RKO (cell line): Measurements from ENCODE around the gene HDDC3.

Experiments used
- DNase-seq: peaks from one replicate; pipeline ENCODE4 v3.0.0-alpha.2; 2016; ENCODE audit warnings: low spot score

HDDC3 gene

GRCh38 chr15:90891346-90891949 is 40.9 kb downstream of the HDDC3 start:
- DNase-seq: no peak

- no peak for DNase-seq
Observed at GRCh38 chr15:90890839-90891238, 41.5 kb downstream of the HDDC3 start.

- DNase-seq: no peak
Observed at GRCh38 chr15:90889736-90890456, 42.5 kb downstream of the HDDC3 start.

- DNase-seq: no peak
Observed at GRCh38 chr15:90889313-90889730, 43.0 kb downstream of the HDDC3 start.

- no peak for DNase-seq
Observed at GRCh38 chr15:90887037-90887481, 45.3 kb downstream of the HDDC3 start.

GRCh38 chr15:90886291-90886614 is 46.1 kb downstream of the HDDC3 start:
- DNase-seq: no peak

GRCh38 chr15:90885432-90886290 is 46.7 kb downstream of the HDDC3 start:
- peak; percentile 48 for DNase-seq

GRCh38 chr15:90884719-90885431 is 47.5 kb downstream of the HDDC3 start:
- DNase-seq: no peak

GRCh38 chr15:90883976-90884718 is 48.2 kb downstream of the HDDC3 start, which contains the start of gene FES:
Gene FES, plus strand, starts transcription at chr15:90884504. Its CDS starts 542 bp downstream, at chr15:90885046.
- DNase-seq: no peak

GRCh38 chr15:90883526-90883975 is 48.8 kb downstream of the HDDC3 start:
- no peak for DNase-seq

- no peak for DNase-seq
Observed at GRCh38 chr15:90882781-90883525, 49.4 kb downstream of the HDDC3 start.

- DNase-seq: no peak
Observed at GRCh38 chr15:90881978-90882721, 50.2 kb downstream of the HDDC3 start.

GRCh38 chr15:90881181-90881977 is 51.0 kb downstream of the HDDC3 start:
- DNase-seq: no peak

- no peak for DNase-seq
Observed at GRCh38 chr15:90880381-90881145, 51.8 kb downstream of the HDDC3 start.
